ENCODE results near the gene DCN.

Gene DCN

DNA sequence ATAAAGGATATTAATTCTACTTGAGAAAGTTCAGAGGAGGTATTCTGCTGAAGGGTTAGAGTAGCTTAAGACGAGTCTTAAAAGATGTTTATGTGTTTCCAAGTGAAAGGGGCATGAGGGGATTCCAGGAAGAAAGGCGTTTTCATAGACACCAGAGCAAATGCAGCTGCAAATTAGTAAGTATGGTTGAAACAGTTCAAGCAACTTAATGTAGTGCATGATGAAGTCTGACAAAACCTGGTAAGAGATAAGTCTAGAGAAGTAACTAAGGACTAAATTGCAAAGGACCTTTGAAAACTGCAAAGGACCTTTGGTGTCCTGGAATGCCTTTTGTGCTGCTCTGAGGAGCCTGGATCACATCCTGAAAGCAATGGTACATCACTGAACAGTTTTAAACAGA lies 82.8 kb downstream of the DCN start:
- no peak for ATAC-seq
- DNase-seq = no peak

DNA sequence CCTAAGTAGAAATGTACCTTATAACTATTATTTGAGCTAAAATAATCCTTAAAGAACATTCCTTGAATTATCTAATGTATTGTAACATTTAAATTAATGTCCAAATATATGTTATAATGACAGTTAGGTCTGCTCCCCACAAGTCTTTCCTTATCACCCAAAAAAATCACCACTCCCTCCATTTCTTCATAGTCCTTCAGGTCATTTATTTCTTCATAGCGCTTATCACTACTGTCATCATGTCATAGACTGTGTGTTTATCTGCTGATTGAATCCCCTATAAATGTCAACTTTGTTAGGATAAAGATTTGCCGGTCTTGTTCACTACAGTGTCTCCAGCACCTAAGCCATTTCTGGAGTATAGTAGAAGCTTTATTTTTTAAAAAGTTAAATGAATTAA lies 83.3 kb downstream of the DCN start:
- ATAC-seq = no peak
- DNase-seq = no peak

DNA sequence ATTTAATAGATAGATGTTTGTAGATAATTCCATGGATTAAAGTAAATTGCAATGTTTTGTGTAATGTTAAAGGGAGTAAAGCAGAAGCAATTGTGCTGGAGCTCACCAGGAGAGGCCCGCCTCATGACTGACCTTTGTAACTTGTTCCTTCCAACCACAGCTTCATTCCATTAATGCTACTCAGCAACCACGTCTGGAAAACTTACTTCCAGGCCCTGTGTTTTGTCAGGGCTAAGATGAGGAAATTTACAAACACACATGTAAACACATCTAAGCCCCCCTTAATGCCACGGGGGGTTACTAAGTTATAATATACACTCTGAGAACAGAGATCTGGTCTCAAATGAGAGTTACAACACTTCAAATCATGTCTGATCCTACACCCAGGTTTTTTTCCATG lies 83.7 kb downstream of the DCN start:
- no peak for ATAC-seq
- DNase-seq = no peak

DNA sequence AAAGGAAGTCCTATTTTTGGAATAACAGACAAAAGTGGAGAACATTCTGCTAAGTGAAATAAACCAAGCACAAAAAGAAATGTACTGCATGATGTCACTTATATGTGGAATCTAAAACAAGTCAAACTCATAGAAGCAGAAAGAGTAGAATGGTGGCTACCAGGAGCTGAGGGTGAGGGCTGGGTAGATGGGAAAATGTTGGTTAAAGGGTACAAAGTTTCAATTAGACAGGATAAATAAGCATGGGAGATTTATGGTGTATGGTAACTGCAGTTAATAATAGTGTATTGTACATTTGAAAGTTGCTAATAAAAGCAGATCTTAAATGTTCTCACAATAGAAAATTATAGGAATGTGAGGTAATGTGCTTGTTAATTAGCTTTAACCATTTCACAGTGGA lies 84.2 kb downstream of the DCN start:
- DNase-seq (no peak), ATAC-seq (no peak)

DNA sequence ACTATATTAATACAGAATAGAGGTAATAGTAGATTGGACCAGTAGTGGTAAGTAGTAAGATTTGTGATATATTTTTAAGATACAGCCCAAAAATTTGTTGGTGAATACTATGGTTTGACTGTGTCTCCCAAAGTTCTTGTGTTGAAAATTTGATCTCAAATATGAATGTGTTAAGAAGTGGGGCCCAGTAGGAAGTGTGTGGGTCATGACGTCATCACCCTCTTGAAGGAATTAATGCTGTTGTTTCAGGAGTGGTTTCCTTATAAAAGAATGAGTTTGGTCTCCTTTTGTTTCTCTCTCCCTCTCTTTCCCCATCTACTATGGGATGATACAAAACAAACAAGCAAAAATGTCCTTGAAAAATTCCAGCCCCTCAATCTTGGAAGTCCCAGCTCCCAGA lies 87.7 kb downstream of the DCN start:
- no peak for ATAC-seq

DNA sequence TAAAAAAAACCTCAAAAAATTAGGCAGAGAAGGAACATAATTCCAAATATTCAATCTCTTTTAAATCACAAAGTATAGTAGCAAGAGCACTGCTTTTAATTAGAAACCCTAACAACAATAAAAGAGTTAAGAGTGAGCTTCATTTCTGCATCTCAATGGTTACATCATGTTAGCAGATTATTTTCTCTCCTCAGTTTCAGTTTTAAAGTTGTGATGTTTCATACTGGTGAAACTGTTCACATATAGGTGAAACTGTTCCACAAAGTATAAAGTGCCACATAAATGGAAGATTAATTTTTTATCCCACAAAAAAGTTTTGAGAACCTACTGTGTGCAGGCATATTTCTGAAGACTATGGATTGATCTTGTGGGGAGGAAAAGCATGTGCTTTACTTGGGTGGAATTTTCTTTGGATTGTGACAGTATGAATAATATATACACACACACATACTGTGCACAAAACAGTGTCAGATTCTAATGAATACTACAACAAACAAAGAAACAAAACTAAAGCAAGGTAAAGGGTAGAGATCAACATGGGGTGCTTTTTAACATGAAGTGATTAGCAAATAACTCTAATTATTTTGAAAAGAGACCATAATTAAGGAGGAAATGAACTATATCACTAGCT lies 88.5 kb downstream of the DCN start:
- DNase-seq (no peak), ATAC-seq (no peak)

More for the DNA sequence above, 87.7 kb downstream of the DCN start:
- no peak for DNase-seq

DNA sequence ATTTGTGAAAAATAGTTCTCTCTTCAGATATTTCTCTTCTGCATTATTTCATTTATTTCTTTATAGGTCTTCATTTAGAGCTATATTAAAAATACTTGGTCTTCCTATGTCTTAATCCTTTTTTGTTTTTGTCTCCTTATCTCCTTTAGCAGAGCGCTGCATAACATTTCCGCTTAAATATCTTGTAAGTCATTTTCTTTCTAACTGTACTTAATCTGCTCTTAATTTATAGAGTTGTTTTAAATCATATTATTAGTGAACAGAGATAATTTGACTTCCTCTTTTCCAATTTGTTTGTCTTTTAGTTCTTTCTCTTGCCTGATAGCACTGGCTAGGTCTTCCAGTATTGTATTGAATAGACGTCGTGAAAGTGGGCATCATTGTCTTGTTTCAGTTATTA lies 89.3 kb downstream of the DCN start:
- ATAC-seq (no peak), DNase-seq (no peak)

DNA sequence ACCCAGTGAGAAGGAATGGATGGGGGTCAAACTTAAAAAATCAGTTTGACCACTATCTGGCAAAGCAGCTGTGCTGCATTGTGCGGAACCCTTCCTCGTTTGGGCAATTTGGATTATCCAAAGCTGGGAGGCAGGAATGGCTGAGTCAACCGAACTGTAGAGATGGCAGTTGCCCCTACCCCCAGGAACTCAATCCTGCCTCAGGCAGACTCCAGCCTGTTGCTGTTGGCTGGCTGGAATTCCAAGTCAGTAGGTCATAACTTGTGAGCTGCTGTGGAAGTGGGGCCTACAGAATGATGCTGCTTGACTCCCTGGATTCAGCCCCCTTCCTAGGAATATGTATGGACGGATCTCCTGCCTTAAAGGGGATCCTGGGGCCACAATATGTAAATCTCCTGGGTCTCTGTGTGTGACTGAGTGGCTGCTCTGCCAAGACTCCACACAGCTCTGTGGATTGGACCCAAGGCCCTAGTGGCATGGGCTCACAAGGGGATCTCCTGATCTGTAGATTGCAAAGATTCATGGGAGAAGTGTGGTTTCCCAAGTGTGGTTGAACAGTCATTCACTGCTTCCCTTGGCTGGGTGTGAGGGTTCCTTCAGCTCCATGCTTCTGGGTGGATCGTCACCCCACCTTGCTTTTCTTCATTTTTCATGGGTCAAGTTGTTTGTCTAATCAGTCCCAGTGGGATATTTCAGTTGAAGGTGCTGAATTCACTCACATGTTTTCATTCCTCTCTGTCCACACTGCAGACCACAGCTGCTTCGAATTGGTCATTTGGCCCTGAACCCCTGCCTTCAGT lies 90.5 kb downstream of the DCN start:
- ATAC-seq (no peak), DNase-seq (no peak)

Measured in stimulated activated naive CD8-positive, alpha-beta T cell treated with anti-CD3 and anti-CD28 coated beads, Interleukin-15, Interleukin-2, amounts not matched to agents 100 U/mL and 50 U/mL, for 24 hours (primary cell).